IMR-90 (cell line): ENCODE results near the gene NDOR1. TPM values are rescaled to one million over a fixed set of nuclear protein-coding genes. Genes with fewer than 3 reads are reported as not detected.

Experiments used
- ATAC-seq: fragments of 200-7000 bp; cut with Tn5 transposase; 2 replicates; pipeline ENCODE4 v1.9.1; 2020; ENCODE audit warnings: low read depth, mild to moderate bottlenecking, moderate library complexity
- BruUV-seq: library from RNA; stranded (reverse); fragments of 400-500 nt; replicated peaks from 2 replicates; lab custom pipeline; 2021; lab: Mats Ljungman, UMichigan
- CTCF ChIA-PET: fragments of 300-600 bp; formaldehyde crosslinking; extraction: SDS; loops from one replicate; lab custom pipeline; 2021; ENCODE audit warnings: antibody characterized with exemption; lab: Yijun Ruan, JAX
- POLR2A ChIA-PET: fragments of 300-600 bp; sonication (Branson Sonifier 250); formaldehyde crosslinking; loops from one replicate; lab custom pipeline; 2022; ENCODE audit warnings: antibody characterized with exemption; ENCODE audit not compliant: unreplicated experiment; lab: Charles Lee
- DNase-seq: peaks from one replicate; pipeline ENCODE4 v3.0.0; 2013
- H2AFZ ChIP-seq: replicated peaks from 2 replicates; pipeline ENCODE3; 2013; ENCODE audit warnings: low read length, mild to moderate bottlenecking; ENCODE audit not compliant: poor library complexity
- H2AK5ac ChIP-seq: 2 replicates; pipeline ENCODE4 v1.6.1; 2013; ENCODE audit warnings: low read depth, low read length, inconsistent platforms
- H2AK9ac ChIP-seq: replicated peaks from 2 replicates; pipeline ENCODE3; 2013; ENCODE audit warnings: mild to moderate bottlenecking, low read depth, low read length, moderate library complexity; ENCODE audit not compliant: poor library complexity
- H2BK120ac ChIP-seq: 2 replicates; pipeline ENCODE4 v1.6.1; 2013; ENCODE audit warnings: low read depth, low read length, inconsistent platforms
- H2BK15ac ChIP-seq: 3 replicates; pipeline ENCODE4 v1.6.1; 2013; ENCODE audit warnings: low read depth, low read length, inconsistent platforms
- H2BK20ac ChIP-seq: 2 replicates; pipeline ENCODE4 v1.6.1; 2013; ENCODE audit warnings: low read depth, mild to moderate bottlenecking, inconsistent platforms, low read length, moderate library complexity
- H2BK5ac ChIP-seq: 2 replicates; pipeline ENCODE4 v1.6.1; 2013; ENCODE audit warnings: mild to moderate bottlenecking, low read depth, low read length, inconsistent platforms; ENCODE audit not compliant: poor library complexity, severe bottlenecking
- H3K14ac ChIP-seq: replicated peaks from 2 replicates; pipeline ENCODE4 v1.6.1; 2013; ENCODE audit warnings: low read depth, low read length, inconsistent platforms
- H3K18ac ChIP-seq: 2 replicates; pipeline ENCODE4 v1.6.1; 2013; ENCODE audit warnings: low read depth, low read length, control low read depth
- H3K23ac ChIP-seq: 2 replicates; pipeline ENCODE4 v1.6.1; 2013; ENCODE audit warnings: low read depth, low read length, inconsistent platforms
- H3K27ac ChIP-seq: 2 replicates; pipeline ENCODE4 v1.5.1; 2013; ENCODE audit warnings: mild to moderate bottlenecking, control low read depth, low read length; ENCODE audit not compliant: insufficient read depth
- H3K27me3 ChIP-seq: 2 replicates; pipeline ENCODE4 v1.6.1; 2013; ENCODE audit warnings: low read length; ENCODE audit not compliant: control insufficient read depth, insufficient read depth
- H3K36me3 ChIP-seq: 2 replicates; pipeline ENCODE4 v1.6.1; 2013; ENCODE audit warnings: low read length, mixed read lengths; ENCODE audit not compliant: control insufficient read depth, insufficient read depth
- H3K4ac ChIP-seq: 2 replicates; pipeline ENCODE4 v1.6.1; 2013; ENCODE audit warnings: low read depth, low read length, inconsistent platforms
- H3K4me1 ChIP-seq: 2 replicates; pipeline ENCODE4 v1.6.1; 2013; ENCODE audit warnings: low read length, mixed read lengths; ENCODE audit not compliant: control insufficient read depth, insufficient read depth
- H3K4me2 ChIP-seq: 2 replicates; pipeline ENCODE4 v1.6.1; 2013; ENCODE audit warnings: low read depth, mild to moderate bottlenecking, control low read depth, low read length, moderate library complexity
- H3K4me3 ChIP-seq: 2 replicates; pipeline ENCODE4 v1.5.1; 2013; ENCODE audit warnings: low read depth, mild to moderate bottlenecking, control low read depth, low read length, moderate library complexity; ENCODE audit not compliant: insufficient read depth
- H3K56ac ChIP-seq: 2 replicates; pipeline ENCODE4 v1.6.1; 2013; ENCODE audit warnings: low read length, inconsistent platforms; ENCODE audit not compliant: insufficient read depth; ENCODE audit errors: extremely low read depth
- H3K79me1 ChIP-seq, 2 experiments: 2 replicates each; pipeline ENCODE4 v1.6.1; 2013; ENCODE audit warnings: low read length in 2 of 2, inconsistent platforms in 1 of 2, low read depth in 1 of 2
- H3K9ac ChIP-seq: 2 replicates; pipeline ENCODE4 v1.6.1; 2013; ENCODE audit warnings: low read depth, low read length, control low read depth
- H3K9me1 ChIP-seq: 2 replicates; pipeline ENCODE4 v1.6.1; 2013; ENCODE audit warnings: low read length, inconsistent platforms; ENCODE audit not compliant: insufficient read depth
- H3K9me3 ChIP-seq: 2 replicates; pipeline ENCODE4 v1.6.1; 2013; ENCODE audit warnings: low read length; ENCODE audit not compliant: control insufficient read depth, insufficient read depth
- H4K20me1 ChIP-seq: 2 replicates; pipeline ENCODE4 v1.6.1; 2013; ENCODE audit warnings: low read length, inconsistent platforms; ENCODE audit not compliant: insufficient read depth
- H4K5ac ChIP-seq: 2 replicates; pipeline ENCODE4 v1.6.1; 2013; ENCODE audit warnings: mild to moderate bottlenecking, low read depth, low read length, control low read depth
- H4K8ac ChIP-seq, 2 experiments: 2 replicates each; pipeline ENCODE4 v1.6.1; 2013; ENCODE audit warnings: low read depth in 2 of 2, low read length in 2 of 2, control low read depth in 1 of 2, inconsistent platforms in 1 of 2
- H4K91ac ChIP-seq: 2 replicates; pipeline ENCODE4 v1.6.1; 2013; ENCODE audit warnings: low read depth, low read length, inconsistent platforms; ENCODE audit not compliant: insufficient read depth
- BHLHE40 ChIP-seq: fragments of 150-350 bp; IDR thresholded peaks from 2 replicates; pipeline ENCODE4 v1.6.1; 2016; ENCODE audit warnings: mild to moderate bottlenecking, low read depth, low read length
- CEBPB ChIP-seq: IDR thresholded peaks from 2 replicates; pipeline ENCODE4 v1.6.1; 2012; ENCODE audit warnings: low read depth, low read length, improper control_type of control experiment
- CHD1 ChIP-seq: IDR thresholded peaks from 2 replicates; pipeline ENCODE4 v1.6.1; 2012; ENCODE audit warnings: low read depth, low read length, improper control_type of control experiment
- FOS ChIP-seq: fragments of 150-350 bp; IDR thresholded peaks from 2 replicates; pipeline ENCODE4 v1.6.1; 2016; ENCODE audit warnings: low read depth, low read length
- MAFK ChIP-seq: IDR thresholded peaks from 2 replicates; pipeline ENCODE4 v1.6.1; 2012; ENCODE audit warnings: low read depth, low read length, improper control_type of control experiment
- MAZ ChIP-seq: IDR thresholded peaks from 2 replicates; pipeline ENCODE4 v1.6.1; 2012; ENCODE audit warnings: low read depth, mild to moderate bottlenecking, low read length, improper control_type of control experiment, moderate library complexity, borderline replicate concordance
- MXI1 ChIP-seq: IDR thresholded peaks from 2 replicates; pipeline ENCODE4 v1.6.1; 2012; ENCODE audit warnings: low read depth, mild to moderate bottlenecking, low read length, moderate library complexity, borderline replicate concordance
- NFE2L2 ChIP-seq: fragments of 150-350 bp; IDR thresholded peaks from 2 replicates; pipeline ENCODE4 v1.6.1; 2016; ENCODE audit warnings: low read depth, mild to moderate bottlenecking, low read length
- POLR2A ChIP-seq: IDR thresholded peaks from 2 replicates; pipeline ENCODE4 v1.6.1; 2012; ENCODE audit warnings: mild to moderate bottlenecking, low read depth, low read length
- RAD21 ChIP-seq: IDR thresholded peaks from 2 replicates; pipeline ENCODE4 v1.6.1; 2012; ENCODE audit warnings: low read length, improper control_type of control experiment
- RCOR1 ChIP-seq: IDR thresholded peaks from 2 replicates; pipeline ENCODE4 v1.6.1; 2012; ENCODE audit warnings: mild to moderate bottlenecking, low read length, improper control_type of control experiment; ENCODE audit not compliant: insufficient replicate concordance
- RFX5 ChIP-seq: IDR thresholded peaks from 2 replicates; pipeline ENCODE4 v1.8.0; 2012; ENCODE audit warnings: low read depth, mild to moderate bottlenecking, low read length, moderate library complexity
- SMC3 ChIP-seq: fragments of 150-350 bp; IDR thresholded peaks from 2 replicates; pipeline ENCODE4 v1.6.1; 2016; ENCODE audit warnings: low read depth, mild to moderate bottlenecking, antibody characterized with exemption, low read length, moderate library complexity
- WGBS, 2 experiments: methylation state at CpG; one replicate each; pipeline versions ENCODE4 v1.1.5 to v1.1.7; 2013; ENCODE audit warnings: missing lambda C conversion rate in 2 of 2; ENCODE audit not compliant: insufficient read length in 1 of 2; ENCODE audit errors: extremely low coverage in 2 of 2; 5-methylcytosine and 5-hydroxymethylcytosine counted together
- dilution Hi-C: fragments of 300-500 bp; cut with HindIII; formaldehyde crosslinking; loops from one replicate; pipeline ENCODE4 v1.14.3; 2018; ENCODE audit warnings: low sequenced_read_pairs; ENCODE audit not compliant: unreplicated experiment
- in situ Hi-C: fragments of 300-500 bp; cut with MboI; formaldehyde crosslinking; loops from 3 replicates; pipeline ENCODE4 v1.14.3; 2019; ENCODE audit warnings: low sequenced_read_pairs, inconsistent platforms, mixed read lengths
- intact Hi-C: fragments of 100-400 bp; cut with micrococcal nuclease; formaldehyde crosslinking; loops from 2 replicates; pipeline ENCODE4 v1.10.0; 2022
- polyA plus RNA-seq, 3 experiments: library from polyadenylated mRNA; depleted of rRNA; stranded (reverse); fragments of >200 nt; gene quantifications; 2 replicates each; pipeline ENCODE4 v1.2.3, GENCODE V29; 2012; ENCODE audit warnings: low replicate concordance in 1 of 3
- total RNA-seq: library from RNA; depleted of rRNA; stranded (reverse); fragments of >200 nt; gene quantifications from 2 replicates; pipeline ENCODE4 v1.2.3, GENCODE V29; 2012
- TF ChIP-seq, protein P1 (sequence below): conservative IDR thresholded peaks from 2 replicates; pipeline ENCODE4 v1.5.1; 2012; ENCODE audit warnings: mild to moderate bottlenecking, low read depth, low read length, improper control_type of control experiment
- TF ChIP-seq, protein P2 (sequence below): fragments of 150-350 bp; IDR thresholded peaks from 2 replicates; pipeline ENCODE4 v1.6.1; 2017; ENCODE audit warnings: mild to moderate bottlenecking, antibody characterized with exemption, low read length, low read depth
- TF ChIP-seq, protein P3 (sequence below): fragments of 150-350 bp; IDR thresholded peaks from 2 replicates; pipeline ENCODE4 v1.6.1; 2016; ENCODE audit warnings: low read depth, mild to moderate bottlenecking, low read length, moderate library complexity, borderline replicate concordance

The NDOR1 gene
- total and polyA plus RNA-seq, 2 of the 4 experiments (the other 2 are of a cell fraction), result 0.90 to 10.6 TPM

DNA sequence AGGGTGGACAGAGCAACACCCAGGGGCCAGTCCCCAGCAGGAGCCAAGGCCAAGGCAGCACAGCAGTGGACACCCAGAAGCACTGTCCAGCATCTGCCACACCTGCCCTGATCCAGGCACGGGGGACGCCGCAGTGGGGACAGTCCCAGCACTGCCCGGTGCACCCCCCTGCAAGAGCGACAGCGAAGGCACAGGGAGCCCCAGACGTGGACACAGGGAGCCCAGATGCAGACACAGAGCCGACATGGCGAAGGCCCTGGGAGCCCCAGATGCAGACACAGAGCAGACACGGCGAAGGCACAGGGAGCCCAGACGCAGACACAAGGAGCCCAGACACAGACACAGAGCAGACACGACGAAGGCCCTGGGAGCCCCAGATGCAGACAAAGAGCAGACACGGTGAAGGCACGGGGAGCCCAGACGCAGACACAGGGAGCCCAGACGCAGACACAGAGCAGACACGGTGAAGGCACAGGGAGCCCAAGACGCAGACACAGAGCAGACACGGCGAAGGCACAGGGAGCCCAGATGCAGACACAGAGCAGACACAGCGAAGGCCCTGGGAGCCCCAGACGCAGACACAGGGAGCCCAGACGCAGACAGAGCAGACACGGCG lies 21.4 kb upstream of the NDOR1 start:
- Histone ChIP-seq H3K14ac (no peak overlapping the region), H3K18ac (no peak overlapping the region), H4K91ac (no peak overlapping the region), H2AFZ (no peak overlapping the region), H2BK15ac (no peak overlapping the region), H2BK120ac (no peak overlapping the region), H3K36me3 (peaks cover 66% of the 10 kb centered on the region), H2AK5ac (no peak overlapping the region), H4K8ac (no peak overlapping the region), H3K9ac (no peak overlapping the region), H3K23ac (no peak overlapping the region), H3K79me1 (peaks cover 0 to 29% of the 10 kb centered on the region in 2 experiments), H2AK9ac (no peak overlapping the region), H2BK5ac (no peak overlapping the region), H4K5ac (no peak overlapping the region), H3K4me1 (peaks cover 7% of the 10 kb centered on the region; the same call in 1 of the 2 replicates), H3K9me3 (no peaks in the 10 kb centered on the region), H4K20me1 (peaks cover 6% of the 10 kb centered on the region; the same call in 1 of the 2 replicates), H3K27ac (no peak overlapping the region), H3K4ac (no peak overlapping the region), H3K56ac (no peak overlapping the region), H3K9me1 (0 out of 2 replicates have a peak, but pooled peaks cover 2% of the 10 kb centered on the region), H2BK20ac (no peak overlapping the region), H3K27me3 (no peaks in the 10 kb centered on the region), H3K4me3 (no peak overlapping the region), H3K4me2 (no peak overlapping the region)
- ChIA-PET POLR2A (no interaction called here), CTCF (no interaction called here)
- no TSS peak for BruUV-seq
- WGBS, 2 experiments, result 95% methylated on average over 27 of the region's 27 CpGs; no CpG with 5 or more reads in 1 of the 2 experiments
- in situ Hi-C loops (no loop called here), dilution Hi-C loops (no loop called here), intact Hi-C loops (no loop called here)
- no peak for ATAC-seq
- TF ChIP-seq, protein P1, sequence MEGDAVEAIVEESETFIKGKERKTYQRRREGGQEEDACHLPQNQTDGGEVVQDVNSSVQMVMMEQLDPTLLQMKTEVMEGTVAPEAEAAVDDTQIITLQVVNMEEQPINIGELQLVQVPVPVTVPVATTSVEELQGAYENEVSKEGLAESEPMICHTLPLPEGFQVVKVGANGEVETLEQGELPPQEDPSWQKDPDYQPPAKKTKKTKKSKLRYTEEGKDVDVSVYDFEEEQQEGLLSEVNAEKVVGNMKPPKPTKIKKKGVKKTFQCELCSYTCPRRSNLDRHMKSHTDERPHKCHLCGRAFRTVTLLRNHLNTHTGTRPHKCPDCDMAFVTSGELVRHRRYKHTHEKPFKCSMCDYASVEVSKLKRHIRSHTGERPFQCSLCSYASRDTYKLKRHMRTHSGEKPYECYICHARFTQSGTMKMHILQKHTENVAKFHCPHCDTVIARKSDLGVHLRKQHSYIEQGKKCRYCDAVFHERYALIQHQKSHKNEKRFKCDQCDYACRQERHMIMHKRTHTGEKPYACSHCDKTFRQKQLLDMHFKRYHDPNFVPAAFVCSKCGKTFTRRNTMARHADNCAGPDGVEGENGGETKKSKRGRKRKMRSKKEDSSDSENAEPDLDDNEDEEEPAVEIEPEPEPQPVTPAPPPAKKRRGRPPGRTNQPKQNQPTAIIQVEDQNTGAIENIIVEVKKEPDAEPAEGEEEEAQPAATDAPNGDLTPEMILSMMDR, result no peak
- TF ChIP-seq CEBPB (no peak), SMC3 (no peak), MAFK (no peak), MXI1 (no peak), BHLHE40 (no peak), RCOR1 (no peak), NFE2L2 (no peak), RFX5 (no peak), MAZ (no peak), FOS (no peak), POLR2A (no peak), CHD1 (no peak), RAD21 (no peak)
- TF ChIP-seq, protein P2, sequence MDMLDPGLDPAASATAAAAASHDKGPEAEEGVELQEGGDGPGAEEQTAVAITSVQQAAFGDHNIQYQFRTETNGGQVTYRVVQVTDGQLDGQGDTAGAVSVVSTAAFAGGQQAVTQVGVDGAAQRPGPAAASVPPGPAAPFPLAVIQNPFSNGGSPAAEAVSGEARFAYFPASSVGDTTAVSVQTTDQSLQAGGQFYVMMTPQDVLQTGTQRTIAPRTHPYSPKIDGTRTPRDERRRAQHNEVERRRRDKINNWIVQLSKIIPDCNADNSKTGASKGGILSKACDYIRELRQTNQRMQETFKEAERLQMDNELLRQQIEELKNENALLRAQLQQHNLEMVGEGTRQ, result no peak
- TF ChIP-seq, protein P3, sequence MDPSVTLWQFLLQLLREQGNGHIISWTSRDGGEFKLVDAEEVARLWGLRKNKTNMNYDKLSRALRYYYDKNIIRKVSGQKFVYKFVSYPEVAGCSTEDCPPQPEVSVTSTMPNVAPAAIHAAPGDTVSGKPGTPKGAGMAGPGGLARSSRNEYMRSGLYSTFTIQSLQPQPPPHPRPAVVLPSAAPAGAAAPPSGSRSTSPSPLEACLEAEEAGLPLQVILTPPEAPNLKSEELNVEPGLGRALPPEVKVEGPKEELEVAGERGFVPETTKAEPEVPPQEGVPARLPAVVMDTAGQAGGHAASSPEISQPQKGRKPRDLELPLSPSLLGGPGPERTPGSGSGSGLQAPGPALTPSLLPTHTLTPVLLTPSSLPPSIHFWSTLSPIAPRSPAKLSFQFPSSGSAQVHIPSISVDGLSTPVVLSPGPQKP, result no peak
- DNase-seq, result no peak
